ENCODE results near the gene LDB1. TPM values are rescaled to one million over a fixed set of nuclear protein-coding genes. Genes with fewer than 3 reads are reported as not detected.
A peak's percentile ranks its signal among the peaks of the same experiment; 100 is the strongest.

Gene LDB1
- total and polyA plus RNA-seq, 2 of the 13 experiments (the other 11 are each of a cell fraction or from before 2014, with no cell fraction given), result 17.2 to 45.5 TPM

DNA sequence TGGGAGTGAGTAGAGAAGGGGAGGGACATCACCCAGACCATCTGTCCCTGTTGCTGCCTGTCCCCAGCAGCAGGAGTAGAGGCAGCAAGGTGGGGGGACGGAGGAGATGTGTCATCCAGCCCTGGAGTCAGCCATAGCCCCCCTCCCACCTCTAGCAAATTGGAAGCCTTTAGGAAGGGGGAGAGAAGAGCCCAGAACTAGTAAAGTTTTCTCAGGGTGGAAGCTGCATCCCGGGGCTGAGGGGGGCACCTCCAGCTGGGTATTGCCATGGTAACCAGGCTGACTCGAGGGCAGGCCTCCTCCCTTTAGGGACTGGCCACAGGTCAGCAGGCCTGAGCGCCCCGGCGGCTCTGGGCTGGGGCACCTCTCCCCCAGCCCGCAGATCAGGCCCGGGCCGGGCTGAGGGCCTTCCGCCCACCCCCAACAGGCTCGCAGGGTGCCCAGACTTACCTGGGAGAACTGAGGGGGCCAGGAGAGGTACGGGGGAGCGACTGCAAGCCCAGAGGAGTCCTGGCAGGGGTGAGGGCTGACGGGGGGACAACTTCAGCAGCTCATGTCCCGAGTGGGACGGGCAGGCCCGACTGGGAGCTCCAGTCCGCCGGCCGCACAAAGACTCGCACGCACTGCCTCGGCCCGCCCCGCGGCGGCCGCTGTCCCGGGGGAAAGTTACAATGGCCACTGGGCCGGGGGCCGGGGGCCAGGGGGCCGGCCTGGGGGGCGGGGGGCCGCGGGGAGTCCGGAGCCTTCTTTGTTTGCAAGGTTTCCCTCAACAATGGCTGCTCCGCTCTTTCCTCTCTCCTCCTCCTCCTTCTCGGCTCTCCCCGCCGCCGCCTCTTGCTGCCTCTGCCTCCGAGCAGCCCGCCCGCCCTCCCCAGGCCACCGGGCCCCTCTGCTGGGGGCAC lies 6.0 kb downstream of the LDB1 start (continued):
- TF ChIP-seq NCOA1 (CRISPR knock-in tag; IDR thresholded peaks at IDR 0.05) (no peak), ZNF160 (CRISPR knock-in tag; IDR thresholded peaks at IDR 0.05) (no peak), ZNF768 (CRISPR knock-in tag; IDR thresholded peaks at IDR 0.05) (no peak), ZEB1 (IDR thresholded peaks at IDR 0.05; ENCODE audit: insufficient replicate concordance, low read depth) (no peak), U2AF2 (IDR thresholded peaks at IDR 0.05; ENCODE audit: low read depth, low read length) (no peak), HDAC1 (CRISPR knock-in tag; IDR thresholded peaks at IDR 0.05) (peak; percentile 19), PHF8 (CRISPR knock-in tag; IDR thresholded peaks at IDR 0.05) (peak; percentile 53), CAMTA2 (CRISPR knock-in tag; IDR thresholded peaks at IDR 0.05; ENCODE audit: borderline replicate concordance) (no peak), MXI1 (IDR thresholded peaks at IDR 0.05; ENCODE audit: borderline replicate concordance, low read depth, low read length) (no peak)
- TF ChIP-seq, protein P1, sequence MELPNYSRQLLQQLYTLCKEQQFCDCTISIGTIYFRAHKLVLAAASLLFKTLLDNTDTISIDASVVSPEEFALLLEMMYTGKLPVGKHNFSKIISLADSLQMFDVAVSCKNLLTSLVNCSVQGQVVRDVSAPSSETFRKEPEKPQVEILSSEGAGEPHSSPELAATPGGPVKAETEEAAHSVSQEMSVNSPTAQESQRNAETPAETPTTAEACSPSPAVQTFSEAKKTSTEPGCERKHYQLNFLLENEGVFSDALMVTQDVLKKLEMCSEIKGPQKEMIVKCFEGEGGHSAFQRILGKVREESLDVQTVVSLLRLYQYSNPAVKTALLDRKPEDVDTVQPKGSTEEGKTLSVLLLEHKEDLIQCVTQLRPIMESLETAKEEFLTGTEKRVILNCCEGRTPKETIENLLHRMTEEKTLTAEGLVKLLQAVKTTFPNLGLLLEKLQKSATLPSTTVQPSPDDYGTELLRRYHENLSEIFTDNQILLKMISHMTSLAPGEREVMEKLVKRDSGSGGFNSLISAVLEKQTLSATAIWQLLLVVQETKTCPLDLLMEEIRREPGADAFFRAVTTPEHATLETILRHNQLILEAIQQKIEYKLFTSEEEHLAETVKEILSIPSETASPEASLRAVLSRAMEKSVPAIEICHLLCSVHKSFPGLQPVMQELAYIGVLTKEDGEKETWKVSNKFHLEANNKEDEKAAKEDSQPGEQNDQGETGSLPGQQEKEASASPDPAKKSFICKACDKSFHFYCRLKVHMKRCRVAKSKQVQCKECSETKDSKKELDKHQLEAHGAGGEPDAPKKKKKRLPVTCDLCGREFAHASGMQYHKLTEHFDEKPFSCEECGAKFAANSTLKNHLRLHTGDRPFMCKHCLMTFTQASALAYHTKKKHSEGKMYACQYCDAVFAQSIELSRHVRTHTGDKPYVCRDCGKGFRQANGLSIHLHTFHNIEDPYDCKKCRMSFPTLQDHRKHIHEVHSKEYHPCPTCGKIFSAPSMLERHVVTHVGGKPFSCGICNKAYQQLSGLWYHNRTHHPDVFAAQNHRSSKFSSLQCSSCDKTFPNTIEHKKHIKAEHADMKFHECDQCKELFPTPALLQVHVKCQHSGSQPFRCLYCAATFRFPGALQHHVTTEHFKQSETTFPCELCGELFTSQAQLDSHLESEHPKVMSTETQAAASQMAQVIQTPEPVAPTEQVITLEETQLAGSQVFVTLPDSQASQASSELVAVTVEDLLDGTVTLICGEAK (IDR thresholded peaks at IDR 0.05), result no peak
- TF ChIP-seq, protein P1 (CRISPR knock-in tag; IDR thresholded peaks at IDR 0.05), result 0 out of 2 replicates have a peak, but pooled peaks have one; percentile 22
- TF ChIP-seq, protein P2, sequence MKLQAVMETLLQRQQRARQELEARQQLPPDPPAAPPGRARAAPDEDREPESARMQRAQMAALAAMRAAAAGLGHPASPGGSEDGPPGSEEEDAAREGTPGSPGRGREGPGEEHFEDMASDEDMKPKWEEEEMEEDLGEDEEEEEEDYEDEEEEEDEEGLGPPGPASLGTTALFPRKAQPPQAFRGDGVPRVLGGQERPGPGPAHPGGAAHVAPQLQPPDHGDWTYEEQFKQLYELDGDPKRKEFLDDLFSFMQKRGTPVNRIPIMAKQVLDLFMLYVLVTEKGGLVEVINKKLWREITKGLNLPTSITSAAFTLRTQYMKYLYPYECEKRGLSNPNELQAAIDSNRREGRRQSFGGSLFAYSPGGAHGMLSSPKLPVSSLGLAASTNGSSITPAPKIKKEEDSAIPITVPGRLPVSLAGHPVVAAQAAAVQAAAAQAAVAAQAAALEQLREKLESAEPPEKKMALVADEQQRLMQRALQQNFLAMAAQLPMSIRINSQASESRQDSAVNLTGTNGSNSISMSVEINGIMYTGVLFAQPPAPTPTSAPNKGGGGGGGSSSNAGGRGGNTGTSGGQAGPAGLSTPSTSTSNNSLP (IDR thresholded peaks at IDR 0.05; ENCODE audit: low read depth, low read length), result no peak
- TF ChIP-seq, protein P3, sequence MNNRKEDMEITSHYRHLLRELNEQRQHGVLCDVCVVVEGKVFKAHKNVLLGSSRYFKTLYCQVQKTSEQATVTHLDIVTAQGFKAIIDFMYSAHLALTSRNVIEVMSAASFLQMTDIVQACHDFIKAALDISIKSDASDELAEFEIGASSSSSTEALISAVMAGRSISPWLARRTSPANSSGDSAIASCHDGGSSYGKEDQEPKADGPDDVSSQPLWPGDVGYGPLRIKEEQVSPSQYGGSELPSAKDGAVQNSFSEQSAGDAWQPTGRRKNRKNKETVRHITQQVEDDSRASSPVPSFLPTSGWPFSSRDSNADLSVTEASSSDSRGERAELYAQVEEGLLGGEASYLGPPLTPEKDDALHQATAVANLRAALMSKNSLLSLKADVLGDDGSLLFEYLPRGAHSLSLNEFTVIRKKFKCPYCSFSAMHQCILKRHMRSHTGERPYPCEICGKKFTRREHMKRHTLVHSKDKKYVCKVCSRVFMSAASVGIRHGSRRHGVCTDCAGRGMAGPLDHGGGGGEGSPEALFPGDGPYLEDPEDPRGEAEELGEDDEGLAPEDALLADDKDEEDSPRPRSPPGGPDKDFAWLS (CRISPR knock-in tag; IDR thresholded peaks at IDR 0.05; ENCODE audit: borderline replicate concordance), result no peak
- TF ChIP-seq, protein P4, sequence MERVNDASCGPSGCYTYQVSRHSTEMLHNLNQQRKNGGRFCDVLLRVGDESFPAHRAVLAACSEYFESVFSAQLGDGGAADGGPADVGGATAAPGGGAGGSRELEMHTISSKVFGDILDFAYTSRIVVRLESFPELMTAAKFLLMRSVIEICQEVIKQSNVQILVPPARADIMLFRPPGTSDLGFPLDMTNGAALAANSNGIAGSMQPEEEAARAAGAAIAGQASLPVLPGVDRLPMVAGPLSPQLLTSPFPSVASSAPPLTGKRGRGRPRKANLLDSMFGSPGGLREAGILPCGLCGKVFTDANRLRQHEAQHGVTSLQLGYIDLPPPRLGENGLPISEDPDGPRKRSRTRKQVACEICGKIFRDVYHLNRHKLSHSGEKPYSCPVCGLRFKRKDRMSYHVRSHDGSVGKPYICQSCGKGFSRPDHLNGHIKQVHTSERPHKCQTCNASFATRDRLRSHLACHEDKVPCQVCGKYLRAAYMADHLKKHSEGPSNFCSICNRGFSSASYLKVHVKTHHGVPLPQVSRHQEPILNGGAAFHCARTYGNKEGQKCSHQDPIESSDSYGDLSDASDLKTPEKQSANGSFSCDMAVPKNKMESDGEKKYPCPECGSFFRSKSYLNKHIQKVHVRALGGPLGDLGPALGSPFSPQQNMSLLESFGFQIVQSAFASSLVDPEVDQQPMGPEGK (CRISPR knock-in tag; IDR thresholded peaks at IDR 0.05), result peak; percentile 5; the same call in 1 of the 2 replicates
